HS-5 (cell line): ENCODE data around the gene DCAF12L2.
"Not testable (repeated sequence)": the region's sequence is repeated elsewhere in the genome, so short reads cannot be mapped to it uniquely, and the experiment has no call there.

Experiments used
- DNase-seq: peaks from one replicate; pipeline ENCODE4 v3.0.0-alpha.2; 2012; ENCODE audit warnings: low read depth

DCAF12L2 gene

DNA sequence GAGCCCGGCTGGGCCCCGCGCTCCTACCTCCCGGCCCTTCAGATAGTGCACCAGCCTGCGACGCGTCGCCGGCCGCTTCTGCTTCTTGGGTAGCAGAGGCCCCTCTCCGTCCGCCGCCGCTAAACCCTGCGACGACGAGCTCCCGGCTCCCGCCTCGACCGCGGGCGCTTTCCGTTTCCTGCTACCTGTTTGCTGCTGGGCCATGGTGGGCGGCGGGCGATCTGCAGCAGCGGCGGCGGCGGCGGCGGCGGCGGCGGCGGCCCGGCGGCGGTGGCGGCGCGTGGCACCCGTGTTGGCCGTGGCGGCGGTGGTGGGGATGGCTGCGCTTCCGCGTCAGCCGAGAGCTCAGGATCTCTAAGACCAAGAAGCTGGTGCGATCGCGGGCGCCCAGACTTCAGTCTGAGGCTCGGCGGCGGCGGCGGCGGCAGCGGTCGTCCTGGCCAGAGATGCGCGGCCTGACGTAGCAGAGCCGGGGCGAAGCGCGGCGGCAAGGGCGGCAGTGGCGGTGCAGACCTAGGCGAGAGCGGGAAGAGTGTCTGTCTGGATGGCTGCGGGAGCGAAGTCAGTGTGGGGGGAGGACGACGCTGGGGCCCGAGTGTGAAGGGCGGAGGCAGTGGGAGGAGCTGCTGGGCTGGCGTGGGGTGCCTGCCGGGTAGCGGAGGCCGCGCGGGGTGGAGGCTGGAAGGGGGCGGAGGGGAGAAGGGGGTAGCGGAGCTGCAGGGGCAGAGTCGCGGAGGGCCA is at the start of gene DCAF12L2:
Gene DCAF12L2, minus strand, starts transcription at position 569 of the 741 bp plus-strand sequence. Its CDS starts 365 bp downstream, at position 204.
- no peak for DNase-seq

- DNase-seq: not testable (repeated sequence)
These were observed 24.8 kb upstream of the DCAF12L2 start for GRCh38 chrX:126190888-126191287.

DNA sequence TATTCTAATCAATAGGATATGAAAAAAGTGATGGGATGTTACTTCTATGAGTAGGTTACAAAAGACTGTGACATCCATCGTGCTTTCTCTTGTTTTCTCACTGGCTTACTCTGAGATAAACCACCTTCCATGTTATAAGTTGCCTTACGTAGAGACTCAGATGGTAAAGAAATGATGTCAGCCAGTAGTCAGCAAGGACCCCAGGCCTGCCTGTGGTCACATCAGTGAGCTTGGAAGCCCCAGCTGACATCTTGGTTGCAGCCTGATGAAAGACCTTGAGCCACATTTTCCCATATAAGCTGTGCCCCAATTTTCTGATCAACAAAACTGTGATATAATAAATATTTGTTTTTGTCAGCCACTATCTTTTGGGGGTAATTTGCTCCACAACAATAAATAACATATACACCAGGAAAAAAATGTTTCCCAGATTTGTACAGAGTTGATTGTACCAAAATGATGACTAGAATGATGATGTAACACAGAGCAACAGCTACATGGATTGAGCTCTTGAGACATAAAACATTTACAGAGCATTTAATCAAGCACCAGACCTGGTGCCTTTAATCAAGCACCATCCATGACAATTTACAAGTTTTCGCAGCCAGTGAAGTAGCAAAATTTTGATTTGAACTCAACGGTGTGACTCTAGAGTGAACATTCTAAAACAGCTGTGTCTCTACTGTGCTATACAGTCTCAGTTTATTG is 11.2 kb upstream of the DCAF12L2 start:
- DNase-seq: no peak

DNA sequence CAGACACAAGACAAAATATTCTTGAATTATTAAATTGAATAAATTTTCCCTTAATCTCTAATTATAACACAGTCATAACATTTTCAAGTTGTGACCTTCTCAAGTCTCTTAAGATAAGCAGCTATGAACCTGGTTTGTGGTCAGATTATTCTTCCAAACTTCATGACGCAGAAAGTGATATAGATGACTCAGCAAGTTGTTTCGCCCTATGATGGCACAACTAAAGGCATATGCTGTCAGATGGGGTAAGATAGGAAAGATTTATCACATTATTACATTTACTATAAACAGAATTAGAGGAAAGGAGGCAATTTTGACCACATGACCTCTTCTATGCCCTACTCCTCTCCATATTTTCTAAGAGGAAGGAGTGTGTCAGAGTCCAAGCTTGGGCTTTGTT is 4.6 kb upstream of the DCAF12L2 start:
- no peak for DNase-seq

DNA sequence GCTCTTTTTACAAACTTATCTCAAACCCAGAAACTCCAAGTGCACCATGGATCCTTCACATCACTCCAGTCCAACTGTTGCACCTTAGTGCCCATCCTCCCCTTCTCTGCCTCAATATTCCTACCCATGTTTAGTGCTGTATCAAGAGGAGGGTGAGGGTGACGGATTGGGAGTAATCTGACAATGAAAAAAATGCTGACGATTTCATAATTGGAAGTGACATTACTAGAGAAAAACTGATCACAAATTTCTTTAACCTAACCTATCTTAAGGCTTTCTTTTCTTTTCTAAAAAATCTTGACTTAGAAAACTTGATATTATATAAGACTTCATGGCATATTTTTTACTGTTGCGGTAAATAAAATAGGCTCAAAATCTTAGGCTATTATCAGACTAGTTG is 1.5 kb upstream of the DCAF12L2 start:
- no peak for DNase-seq

GRCh38 chrX:126165401-126165720 is 728 bp downstream of the DCAF12L2 start:
- DNase-seq: no peak

DNA sequence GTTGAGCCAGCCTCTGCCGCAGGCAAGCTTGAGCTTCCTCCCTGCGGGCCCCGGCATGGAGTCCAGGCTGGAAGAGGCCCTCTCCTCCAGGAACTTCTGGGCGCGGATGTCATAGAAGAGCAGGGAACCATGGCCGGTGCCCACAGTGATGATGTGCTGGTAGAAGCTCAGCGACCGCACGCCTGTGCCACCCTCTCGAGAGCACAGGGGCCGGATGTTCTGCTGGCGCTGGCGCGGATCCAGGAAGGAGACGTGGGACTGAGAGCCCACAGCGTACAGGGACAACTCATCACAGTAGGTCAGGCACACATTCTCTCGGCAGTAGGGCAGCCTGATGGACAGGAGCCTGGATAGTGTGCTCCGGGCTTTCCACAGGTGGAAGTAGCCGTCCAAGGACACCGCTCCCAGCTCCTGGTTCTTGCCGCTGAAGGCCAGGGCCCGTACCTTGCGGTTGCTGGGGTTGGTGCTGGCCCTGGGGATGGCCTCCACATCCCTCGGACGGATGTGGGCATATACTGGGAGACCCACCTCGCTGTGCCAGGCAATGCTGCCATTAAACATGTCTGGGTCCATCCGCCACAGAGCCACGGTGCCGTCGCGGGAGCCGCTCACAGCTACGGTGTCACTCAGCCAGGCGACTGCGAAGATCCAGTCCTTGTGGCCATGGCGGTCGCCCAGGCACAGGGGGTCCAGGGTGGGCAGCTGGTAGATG is 1.2 kb downstream of the DCAF12L2 start:
- no peak for DNase-seq

GRCh38 chrX:126164226-126164625 is 1.9 kb downstream of the DCAF12L2 start:
- DNase-seq: no peak

DNA sequence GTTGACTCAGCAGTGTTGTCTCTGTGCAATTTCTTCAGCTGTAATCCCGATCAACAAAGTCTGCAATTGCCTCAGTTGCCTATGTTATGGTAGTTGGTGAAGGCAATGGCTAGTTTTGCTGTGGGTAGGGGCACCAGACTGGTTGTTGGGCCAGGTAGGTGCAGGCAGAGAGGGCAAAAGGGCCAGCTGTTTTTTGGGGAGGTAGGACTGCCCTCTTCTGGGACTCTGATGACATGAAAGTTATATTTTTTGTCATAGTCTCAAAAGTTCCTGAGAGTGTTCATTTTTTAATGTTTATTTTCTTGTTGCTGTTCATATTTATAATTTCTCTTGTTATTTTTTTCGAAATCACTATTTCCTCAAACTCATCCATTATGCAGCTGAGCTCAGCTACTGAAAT is 25.1 kb downstream of the DCAF12L2 start:
- no peak for DNase-seq

GRCh38 chrX:126137899-126138298 is 28.2 kb downstream of the DCAF12L2 start:
- DNase-seq: no peak

- DNase-seq: no peak
These were observed 41.4 kb downstream of the DCAF12L2 start for GRCh38 chrX:126124721-126125120.
